Stimulated activated CD4-positive, alpha-beta T cell treated with anti-CD3 and anti-CD28 coated beads, TNF-alpha, amount 100 ng/mL, for 1 hour (primary cell): ENCODE measurements around the gene MEIOSIN.
"Not testable (repeated sequence)": the region's sequence is repeated elsewhere in the genome, so short reads cannot be mapped to it uniquely, and the experiment has no call there.

Experiments used
- DNase-seq, 3 donors: peaks; one replicate each; pipeline ENCODE4 v3.0.0-alpha.2; 2020; ENCODE audit warnings: low read depth in 3 of 3, low spot score in 1 of 3

The MEIOSIN gene

GRCh38 chr19:45717983-45718650 lies 15.1 kb upstream of the MEIOSIN start:
- no peak for DNase-seq

GRCh38 chr19:45720065-45720464 lies 13.2 kb upstream of the MEIOSIN start:
- DNase-seq = not testable (repeated sequence)

GRCh38 chr19:45728683-45729082 lies 4.6 kb upstream of the MEIOSIN start:
- DNase-seq = not testable (repeated sequence)

- no peak for DNase-seq
Measured at GRCh38 chr19:45729800-45730290, 3.4 kb upstream of the MEIOSIN start.

- DNase-seq = peak; percentile 82 to 86 (median 83)
Measured at GRCh38 chr19:45730368-45731288, 2.6 kb upstream of the MEIOSIN start, which contains the start of gene FBXO46. Gene FBXO46 (minus strand): TSS chr19:45730896. CDS start chr19:45713495, 17,401 bp downstream.

GRCh38 chr19:45739498-45740439 lies 6.5 kb downstream of the MEIOSIN start:
- DNase-seq = no peak

- no peak for DNase-seq
Measured at GRCh38 chr19:45742969-45743368, 9.7 kb downstream of the MEIOSIN start.

GRCh38 chr19:45745606-45746005 lies 12.4 kb downstream of the MEIOSIN start:
- no peak for DNase-seq

- DNase-seq = no peak
Measured at GRCh38 chr19:45746866-45747265, 13.6 kb downstream of the MEIOSIN start.

- DNase-seq = no peak
Measured at GRCh38 chr19:45747513-45747912, 14.3 kb downstream of the MEIOSIN start.

- DNase-seq = not testable (repeated sequence)
Measured at GRCh38 chr19:45751483-45751882, 18.2 kb downstream of the MEIOSIN start.

- DNase-seq = no peak
Measured at GRCh38 chr19:45752639-45753038, 19.4 kb downstream of the MEIOSIN start.

GRCh38 chr19:45753548-45753947 lies 20.3 kb downstream of the MEIOSIN start:
- DNase-seq = no peak

GRCh38 chr19:45754323-45754722 lies 21.1 kb downstream of the MEIOSIN start:
- DNase-seq = no peak

GRCh38 chr19:45757695-45758094 lies 24.5 kb downstream of the MEIOSIN start:
- no peak for DNase-seq

- no peak for DNase-seq
Measured at GRCh38 chr19:45758921-45759320, 25.7 kb downstream of the MEIOSIN start.

GRCh38 chr19:45761714-45762113 lies 28.5 kb downstream of the MEIOSIN start:
- DNase-seq = no peak

GRCh38 chr19:45762870-45763631 lies 29.8 kb downstream of the MEIOSIN start:
- no peak for DNase-seq

- DNase-seq = no peak
Measured at GRCh38 chr19:45763691-45764294, 30.6 kb downstream of the MEIOSIN start.

GRCh38 chr19:45764475-45764874 lies 31.2 kb downstream of the MEIOSIN start:
- DNase-seq = no peak
